ENCODE results near the gene MAD2L1BP. TPM values are rescaled to one million over a fixed set of nuclear protein-coding genes. Genes with fewer than 3 reads are reported as not detected.
A peak's percentile ranks its signal among the peaks of the same experiment; 100 is the strongest.

Gene MAD2L1BP
- total RNA-seq, 1 experiment from 2014 or later: 44.2 TPM

DNA sequence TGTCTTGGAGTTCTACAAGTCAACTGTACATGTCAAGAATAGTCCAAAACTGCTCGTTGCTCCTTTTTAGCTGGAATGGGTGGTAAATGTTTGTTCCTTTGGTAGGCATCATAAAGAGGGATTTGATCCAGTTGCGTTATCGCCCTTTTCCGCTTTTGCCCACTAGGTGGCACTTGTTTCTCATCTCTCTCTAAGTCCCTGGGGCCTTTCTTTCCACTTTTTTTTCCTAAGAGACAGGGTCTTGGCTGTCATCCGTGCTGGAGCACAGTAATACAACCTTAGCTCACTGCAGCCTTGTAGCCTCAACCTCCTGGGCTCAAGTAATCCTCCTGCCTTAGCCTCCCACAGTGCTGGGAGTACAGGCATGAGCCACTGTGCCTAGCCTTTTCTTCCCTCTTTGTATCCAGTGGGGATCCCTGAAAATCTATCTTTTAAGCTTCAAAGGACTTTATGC is 27.3 kb upstream of the MAD2L1BP start:
- ChIA-PET CTCF (interaction anchor here (0.5 kb wide), 1 partner anchor 420 kb away, joined by 7 read pairs; no protein-coding TSS in a partner anchor), POLR2A (interaction anchor here (0.5 kb wide), 1 partner anchor 207 kb away, joined by 7 read pairs; no protein-coding TSS in a partner anchor)
- no peak overlapping the region for H3K4me3 ChIP-seq (ENCODE audit: low read depth in 2 of 2, low read length in 2 of 2)
- no TSS peak for BruUV-seq (replicated peaks)
- in situ Hi-C loops (cut with HindIII; ENCODE audit: low pct_unique_long_range_greater_than_20kb, low sequenced_read_pairs): no loop called here
- H3K4me1 ChIP-seq (ENCODE audit: control insufficient read depth, insufficient read depth, low read length): no peaks in the 10 kb centered on the region
- peaks cover 18% of the 10 kb centered on the region for H3K36me3 ChIP-seq (ENCODE audit: control insufficient read depth, insufficient read depth, low read length)
- DNase-seq (ENCODE audit: low read depth, low spot score) (peak; percentile 70), ATAC-seq (peak; percentile 86)
- H3K27me3 ChIP-seq (ENCODE audit: control insufficient read depth, insufficient read depth, low read length): no peaks in the 10 kb centered on the region
- intact Hi-C loops (cut with micrococcal nuclease; ENCODE audit: unreplicated experiment): loop anchor here (5.0 kb wide), 1 partner anchor 469 kb away; no protein-coding TSS in a partner anchor
- TF ChIP-seq, protein P1, sequence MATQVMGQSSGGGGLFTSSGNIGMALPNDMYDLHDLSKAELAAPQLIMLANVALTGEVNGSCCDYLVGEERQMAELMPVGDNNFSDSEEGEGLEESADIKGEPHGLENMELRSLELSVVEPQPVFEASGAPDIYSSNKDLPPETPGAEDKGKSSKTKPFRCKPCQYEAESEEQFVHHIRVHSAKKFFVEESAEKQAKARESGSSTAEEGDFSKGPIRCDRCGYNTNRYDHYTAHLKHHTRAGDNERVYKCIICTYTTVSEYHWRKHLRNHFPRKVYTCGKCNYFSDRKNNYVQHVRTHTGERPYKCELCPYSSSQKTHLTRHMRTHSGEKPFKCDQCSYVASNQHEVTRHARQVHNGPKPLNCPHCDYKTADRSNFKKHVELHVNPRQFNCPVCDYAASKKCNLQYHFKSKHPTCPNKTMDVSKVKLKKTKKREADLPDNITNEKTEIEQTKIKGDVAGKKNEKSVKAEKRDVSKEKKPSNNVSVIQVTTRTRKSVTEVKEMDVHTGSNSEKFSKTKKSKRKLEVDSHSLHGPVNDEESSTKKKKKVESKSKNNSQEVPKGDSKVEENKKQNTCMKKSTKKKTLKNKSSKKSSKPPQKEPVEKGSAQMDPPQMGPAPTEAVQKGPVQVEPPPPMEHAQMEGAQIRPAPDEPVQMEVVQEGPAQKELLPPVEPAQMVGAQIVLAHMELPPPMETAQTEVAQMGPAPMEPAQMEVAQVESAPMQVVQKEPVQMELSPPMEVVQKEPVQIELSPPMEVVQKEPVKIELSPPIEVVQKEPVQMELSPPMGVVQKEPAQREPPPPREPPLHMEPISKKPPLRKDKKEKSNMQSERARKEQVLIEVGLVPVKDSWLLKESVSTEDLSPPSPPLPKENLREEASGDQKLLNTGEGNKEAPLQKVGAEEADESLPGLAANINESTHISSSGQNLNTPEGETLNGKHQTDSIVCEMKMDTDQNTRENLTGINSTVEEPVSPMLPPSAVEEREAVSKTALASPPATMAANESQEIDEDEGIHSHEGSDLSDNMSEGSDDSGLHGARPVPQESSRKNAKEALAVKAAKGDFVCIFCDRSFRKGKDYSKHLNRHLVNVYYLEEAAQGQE (IDR thresholded peaks at IDR 0.05; ENCODE audit: insufficient read depth in 1 of 2, low read depth in 2 of 2, low read length in 1 of 2): no peak
- TF ChIP-seq, protein P2, sequence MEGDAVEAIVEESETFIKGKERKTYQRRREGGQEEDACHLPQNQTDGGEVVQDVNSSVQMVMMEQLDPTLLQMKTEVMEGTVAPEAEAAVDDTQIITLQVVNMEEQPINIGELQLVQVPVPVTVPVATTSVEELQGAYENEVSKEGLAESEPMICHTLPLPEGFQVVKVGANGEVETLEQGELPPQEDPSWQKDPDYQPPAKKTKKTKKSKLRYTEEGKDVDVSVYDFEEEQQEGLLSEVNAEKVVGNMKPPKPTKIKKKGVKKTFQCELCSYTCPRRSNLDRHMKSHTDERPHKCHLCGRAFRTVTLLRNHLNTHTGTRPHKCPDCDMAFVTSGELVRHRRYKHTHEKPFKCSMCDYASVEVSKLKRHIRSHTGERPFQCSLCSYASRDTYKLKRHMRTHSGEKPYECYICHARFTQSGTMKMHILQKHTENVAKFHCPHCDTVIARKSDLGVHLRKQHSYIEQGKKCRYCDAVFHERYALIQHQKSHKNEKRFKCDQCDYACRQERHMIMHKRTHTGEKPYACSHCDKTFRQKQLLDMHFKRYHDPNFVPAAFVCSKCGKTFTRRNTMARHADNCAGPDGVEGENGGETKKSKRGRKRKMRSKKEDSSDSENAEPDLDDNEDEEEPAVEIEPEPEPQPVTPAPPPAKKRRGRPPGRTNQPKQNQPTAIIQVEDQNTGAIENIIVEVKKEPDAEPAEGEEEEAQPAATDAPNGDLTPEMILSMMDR (IDR thresholded peaks at IDR 0.05): peak; percentile 92
- H3K27ac ChIP-seq (ENCODE audit: low read length): no peak overlapping the region
- no peaks in the 10 kb centered on the region for H3K9me3 ChIP-seq (ENCODE audit: control insufficient read depth, insufficient read depth, low read depth, low read length)

DNA sequence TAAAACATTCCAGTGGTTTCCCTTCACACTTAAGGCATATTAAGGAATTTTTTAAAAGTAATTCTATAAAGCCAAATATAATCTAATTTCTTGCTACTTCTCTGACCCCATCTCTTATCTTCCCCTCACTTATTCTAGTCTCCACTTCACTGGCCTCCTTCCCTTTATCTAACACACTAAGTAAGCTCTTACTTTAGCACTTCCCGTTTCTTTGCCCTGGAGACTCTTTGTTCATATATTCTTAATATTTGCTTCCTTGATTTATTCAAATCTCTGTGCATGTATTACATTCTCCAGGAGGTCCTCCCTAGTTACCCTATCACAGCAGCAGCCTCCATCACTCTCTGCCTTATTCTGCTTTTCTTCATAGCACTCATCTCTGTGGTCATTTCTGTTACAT is 26.8 kb upstream of the MAD2L1BP start:
- no peak overlapping the region for H3K4me3 ChIP-seq (ENCODE audit: low read depth in 2 of 2, low read length in 2 of 2)
- DNase-seq (ENCODE audit: low read depth, low spot score) (no peak), ATAC-seq (no peak)
- in situ Hi-C loops (cut with HindIII; ENCODE audit: low pct_unique_long_range_greater_than_20kb, low sequenced_read_pairs) (no loop called here), intact Hi-C loops (cut with micrococcal nuclease; ENCODE audit: unreplicated experiment) (loop anchor here (5.0 kb wide), 1 partner anchor 468 kb away; no protein-coding TSS in a partner anchor)
- ChIA-PET CTCF (no interaction called here), POLR2A (interaction anchor here (0.5 kb wide), 1 partner anchor 208 kb away, joined by 7 read pairs; no protein-coding TSS in a partner anchor)
- TF ChIP-seq SIN3A (IDR thresholded peaks at IDR 0.05; ENCODE audit: borderline replicate concordance, insufficient read depth, low read depth, low read length): no peak
- no peak for TF ChIP-seq POLR2AphosphoS5 (IDR thresholded peaks at IDR 0.05; ENCODE audit: low read depth, low read length)
- TF ChIP-seq TCF7L2 (IDR thresholded peaks at IDR 0.05; ENCODE audit: low read depth, low read length): no peak
- TF ChIP-seq, protein P2 (IDR thresholded peaks at IDR 0.05): no peak
- TF ChIP-seq, protein P1 (IDR thresholded peaks at IDR 0.05; ENCODE audit: insufficient read depth in 1 of 2, low read depth in 2 of 2, low read length in 1 of 2): no peak
- H3K9me3 ChIP-seq (ENCODE audit: control insufficient read depth, insufficient read depth, low read depth, low read length): no peaks in the 10 kb centered on the region
- no peaks in the 10 kb centered on the region for H3K4me1 ChIP-seq (ENCODE audit: control insufficient read depth, insufficient read depth, low read length)
- no peaks in the 10 kb centered on the region for H3K27me3 ChIP-seq (ENCODE audit: control insufficient read depth, insufficient read depth, low read length)
- peaks cover 18% of the 10 kb centered on the region for H3K36me3 ChIP-seq (ENCODE audit: control insufficient read depth, insufficient read depth, low read length)
- BruUV-seq (replicated peaks): no TSS peak
- no peak overlapping the region for H3K27ac ChIP-seq (ENCODE audit: low read length)

Measured in Panc1 (cell line).